OCI-LY7 (cell line): ENCODE measurements around the gene WDFY4. TPM values are rescaled to one million over a fixed set of nuclear protein-coding genes. Genes with fewer than 3 reads are reported as not detected.

Experiments used
- BruUV-seq: library from RNA; stranded (reverse); fragments of 400-500 nt; replicated peaks from 2 replicates; lab custom pipeline; 2021; lab: Mats Ljungman, UMichigan
- CTCF ChIA-PET: fragments of 300-600 bp; sonication (Branson Sonifier 250); formaldehyde crosslinking; loops from one replicate; lab custom pipeline; 2022; ENCODE audit warnings: antibody characterized with exemption; ENCODE audit not compliant: unreplicated experiment; lab: Charles Lee
- POLR2A ChIA-PET: fragments of 300-600 bp; sonication (Branson Sonifier 250); formaldehyde crosslinking; loops from one replicate; lab custom pipeline; 2022; ENCODE audit warnings: antibody characterized with exemption; lab: Charles Lee
- DNase-seq: peaks from one replicate; pipeline ENCODE4 v3.0.0-alpha.2; 2015; ENCODE audit warnings: low spot score
- H2AFZ ChIP-seq: fragments of 200-600 bp; sonication (generic), shearing (Covaris generic); 2 replicates; pipeline ENCODE4 v1.6.1; 2014; ENCODE audit warnings: mild to moderate bottlenecking, antibody characterized with exemption, low read length, moderate library complexity
- H3K27ac ChIP-seq: fragments of 200-600 bp; sonication (generic); 2 replicates; pipeline ENCODE4 v1.5.1; 2014; ENCODE audit warnings: mixed run types, low read depth, mild to moderate bottlenecking, moderate library complexity, low read length, inconsistent platforms; ENCODE audit not compliant: poor library complexity, severe bottlenecking
- H3K36me3 ChIP-seq: fragments of 200-600 bp; sonication (generic); 2 replicates; pipeline ENCODE4 v1.6.1; 2014; ENCODE audit warnings: mild to moderate bottlenecking, antibody characterized with exemption, low read length, moderate library complexity, mixed read lengths; ENCODE audit not compliant: insufficient read depth
- H3K4me1 ChIP-seq: fragments of 200-600 bp; sonication (generic); 2 replicates; pipeline ENCODE4 v1.5.1; 2014; ENCODE audit warnings: mild to moderate bottlenecking, low read length; ENCODE audit not compliant: insufficient read depth, poor library complexity, severe bottlenecking
- H3K4me2 ChIP-seq: fragments of 200-600 bp; sonication (generic); 2 replicates; pipeline ENCODE4 v1.6.1; 2014; ENCODE audit warnings: mild to moderate bottlenecking, low read length
- H3K4me3 ChIP-seq: fragments of 200-600 bp; sonication (generic); 2 replicates; pipeline ENCODE4 v1.5.1; 2014; ENCODE audit warnings: mild to moderate bottlenecking, low read depth, low read length; ENCODE audit not compliant: poor library complexity, severe bottlenecking
- H3K79me2 ChIP-seq: fragments of 200-600 bp; sonication (generic); 2 replicates; pipeline ENCODE4 v1.6.1; 2016; ENCODE audit warnings: low read depth, mild to moderate bottlenecking, low read length, moderate library complexity, mixed read lengths; ENCODE audit not compliant: insufficient read depth
- H3K9me2 ChIP-seq: fragments of 200-600 bp; sonication (generic); 2 replicates; pipeline ENCODE4 v1.6.1; 2016; ENCODE audit warnings: mild to moderate bottlenecking, low read length, mixed read lengths; ENCODE audit not compliant: insufficient read depth
- H3K9me3 ChIP-seq: fragments of 200-600 bp; sonication (generic); 2 replicates; pipeline ENCODE4 v1.6.1; 2014; ENCODE audit warnings: mild to moderate bottlenecking, mixed run types, low read length, mixed read lengths
- H4K20me1 ChIP-seq: fragments of 200-600 bp; sonication (generic); 2 replicates; pipeline ENCODE4 v1.6.1; 2014; ENCODE audit warnings: mild to moderate bottlenecking, antibody characterized with exemption, low read length, moderate library complexity, mixed read lengths; ENCODE audit not compliant: insufficient read depth
- EZH2phosphoT487 ChIP-seq: fragments of 200-600 bp; sonication (generic); IDR thresholded peaks from 2 replicates; pipeline ENCODE4 v1.6.1; 2018; ENCODE audit warnings: low read depth, borderline replicate concordance, mild to moderate bottlenecking, mixed run types, antibody characterized with exemption, low read length, moderate library complexity, mixed read lengths
- intact Hi-C: fragments of 100-400 bp; cut with micrococcal nuclease; formaldehyde crosslinking; loops from one replicate; pipeline ENCODE4 v1.10.0; 2022; ENCODE audit not compliant: unreplicated experiment
- microRNA-seq: library from miRNA; unstranded; fragments of <30 nt; microRNA quantifications from one replicate; pipeline ENCODE4 v1.2.0, GENCODE V29; 2022; ENCODE audit warnings: borderline replicate concordance
- small RNA-seq: library from RNA; depleted of rRNA; stranded (forward); fragments of <200 nt; gene quantifications from one replicate; pipeline ENCODE3, GENCODE V24; 2014
- total RNA-seq, 2 experiments: library from RNA; depleted of rRNA in 1 of 2; stranded (reverse); fragments of >200 nt in 1 of 2; shearing (Covaris generic) in 1 of 2; gene quantifications; 2 replicates each; pipeline ENCODE4 v1.2.3, GENCODE V29; 2014 to 2022
- TF ChIP-seq, protein P1 (sequence below): fragments of 200-600 bp; sonication (generic); conservative IDR thresholded peaks from 2 replicates; pipeline ENCODE4 v1.5.1; 2014; ENCODE audit warnings: mild to moderate bottlenecking, antibody characterized with exemption, low read length, moderate library complexity, mixed read lengths

Gene WDFY4
- total RNA-seq, 2 experiments from 2014 or later: 51.5 to 85.6 TPM

DNA sequence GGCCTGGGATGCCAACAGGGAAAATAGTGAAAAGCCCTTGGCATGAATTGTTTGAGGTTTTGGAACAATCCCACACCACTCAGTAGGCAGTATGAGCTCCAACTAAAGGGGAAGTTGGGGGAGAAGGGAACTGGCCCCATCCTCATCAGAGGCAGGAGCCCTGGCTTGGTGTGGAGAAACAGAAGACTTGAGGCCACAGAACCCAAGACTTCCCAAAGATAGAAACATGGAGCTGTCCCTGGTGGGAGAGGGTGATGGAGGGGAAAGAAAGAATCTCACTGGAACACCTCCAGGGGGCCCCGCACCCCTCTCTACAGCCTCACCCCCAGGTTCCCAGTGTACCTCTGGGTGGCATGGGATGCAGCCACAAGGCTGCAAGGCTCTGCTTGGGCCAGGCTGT lies 345.0 kb downstream of the WDFY4 start:
- Histone ChIP-seq H2AFZ (no peak overlapping the region), H3K36me3 (no peaks in the 10 kb centered on the region), H3K9me3 (no peaks in the 10 kb centered on the region), H3K27ac (no peak overlapping the region), H3K4me2 (no peak overlapping the region), H3K4me3 (no peak overlapping the region), H4K20me1 (no peaks in the 10 kb centered on the region), H3K4me1 (peaks cover 7% of the 10 kb centered on the region), H3K79me2 (no peaks in the 10 kb centered on the region), H3K9me2 (no peaks in the 10 kb centered on the region)
- TF ChIP-seq, protein P1, sequence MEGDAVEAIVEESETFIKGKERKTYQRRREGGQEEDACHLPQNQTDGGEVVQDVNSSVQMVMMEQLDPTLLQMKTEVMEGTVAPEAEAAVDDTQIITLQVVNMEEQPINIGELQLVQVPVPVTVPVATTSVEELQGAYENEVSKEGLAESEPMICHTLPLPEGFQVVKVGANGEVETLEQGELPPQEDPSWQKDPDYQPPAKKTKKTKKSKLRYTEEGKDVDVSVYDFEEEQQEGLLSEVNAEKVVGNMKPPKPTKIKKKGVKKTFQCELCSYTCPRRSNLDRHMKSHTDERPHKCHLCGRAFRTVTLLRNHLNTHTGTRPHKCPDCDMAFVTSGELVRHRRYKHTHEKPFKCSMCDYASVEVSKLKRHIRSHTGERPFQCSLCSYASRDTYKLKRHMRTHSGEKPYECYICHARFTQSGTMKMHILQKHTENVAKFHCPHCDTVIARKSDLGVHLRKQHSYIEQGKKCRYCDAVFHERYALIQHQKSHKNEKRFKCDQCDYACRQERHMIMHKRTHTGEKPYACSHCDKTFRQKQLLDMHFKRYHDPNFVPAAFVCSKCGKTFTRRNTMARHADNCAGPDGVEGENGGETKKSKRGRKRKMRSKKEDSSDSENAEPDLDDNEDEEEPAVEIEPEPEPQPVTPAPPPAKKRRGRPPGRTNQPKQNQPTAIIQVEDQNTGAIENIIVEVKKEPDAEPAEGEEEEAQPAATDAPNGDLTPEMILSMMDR: no peak
- no peak for TF ChIP-seq EZH2phosphoT487
- no TSS peak for BruUV-seq
- intact Hi-C loops: no loop called here
- ChIA-PET POLR2A (interaction anchor here (1.1 to 1.4 kb wide), 2 partner anchors 13 to 28 kb away, joined by 3 to 5 read pairs; no protein-coding TSS in a partner anchor), CTCF (no interaction called here)
- no peak for DNase-seq

Small RNA genes within 50 kb of the gene (microRNA-seq; reads per million reads assigned to microRNA genes)
- not detected for gene MIR4294

Small RNA genes within 50 kb of the gene (small RNA-seq; reads per million reads assigned to genes)
- gene MIR4294: not detected

Other genes starting within 250 kb of the WDFY4 start
- 0.08 and 0.19 TPM in 2 replicates for gene ARHGAP22, start 79.8 kb upstream of the WDFY4 start, total RNA-seq (2014; rRNA removed; shearing (Covaris generic))
- 0.41 and 0.46 TPM in 2 replicates for gene ARHGAP22, start 79.8 kb upstream of the WDFY4 start, total RNA-seq (2022)